CD14-positive monocyte (primary cell): ENCODE data around the gene KIF25. TPM values are rescaled to one million over a fixed set of nuclear protein-coding genes. Genes with fewer than 3 reads are reported as not detected.

Experiments
- DNase-seq, 3 donors: peaks; one replicate each; pipeline ENCODE4 v3.0.0-alpha.2; 2011 to 2022
- H2AFZ ChIP-seq: 2 replicates; pipeline ENCODE4 v1.6.0; 2012; ENCODE audit warnings: mild to moderate bottlenecking, low read depth, low read length, inconsistent platforms; ENCODE audit not compliant: insufficient read depth, poor library complexity, severe bottlenecking
- H3K27ac ChIP-seq, 2 donors: 1 replicate in 1 of 2; 2 replicates in 1 of 2; pipeline ENCODE4 v1.5.1; 2012 to 2013; ENCODE audit warnings: low read length in 2 of 2, control low read depth in 1 of 2, inconsistent platforms in 1 of 2, low read depth in 1 of 2, mild to moderate bottlenecking in 1 of 2
- H3K27me3 ChIP-seq, 2 donors: one replicate each; pipeline versions ENCODE4 v1.6.0 to v1.6.1; 2011 to 2013; ENCODE audit warnings: low read length in 2 of 2; ENCODE audit not compliant: control insufficient read depth in 2 of 2, insufficient read depth in 2 of 2
- H3K36me3 ChIP-seq, 2 donors: replicated peaks in 1 of 2; 1 replicate in 1 of 2; 2 replicates in 1 of 2; pipeline versions ENCODE4 v1.5.1 to v1.6.1; 2012 to 2013; ENCODE audit warnings: low read length in 2 of 2, control low read depth in 1 of 2, inconsistent platforms in 1 of 2, mild to moderate bottlenecking in 1 of 2; ENCODE audit not compliant: insufficient read depth in 2 of 2, control insufficient read depth in 1 of 2
- H3K4me1 ChIP-seq, 2 donors: 1 replicate in 1 of 2; 2 replicates in 1 of 2; pipeline versions ENCODE4 v1.5.1 to v1.6.1; 2012 to 2013; ENCODE audit warnings: low read length in 2 of 2, control low read depth in 1 of 2, inconsistent platforms in 1 of 2, mild to moderate bottlenecking in 1 of 2, moderate library complexity in 1 of 2; ENCODE audit not compliant: insufficient read depth in 2 of 2, control insufficient read depth in 1 of 2
- H3K4me2 ChIP-seq: replicated peaks from 2 replicates; pipeline ENCODE3; 2012; ENCODE audit warnings: low read length, moderate library complexity, mild to moderate bottlenecking; ENCODE audit not compliant: poor library complexity, severe bottlenecking; ENCODE audit errors: extremely low read depth
- H3K4me3 ChIP-seq, 3 experiments: fragments of 200-600 bp in 1 of 3; sonication (generic) in 1 of 3; replicated peaks in 1 of 3; 1 replicate in 2 of 3; 2 replicates in 1 of 3; pipeline ENCODE4 v1.5.1; 2011 to 2013; ENCODE audit warnings: low read length in 3 of 3, mild to moderate bottlenecking in 3 of 3, control low read depth in 2 of 3, low read depth in 2 of 3, inconsistent platforms in 1 of 3, moderate library complexity in 1 of 3
- H3K79me2 ChIP-seq: 2 replicates; pipeline ENCODE4 v1.6.0; 2012; ENCODE audit warnings: mild to moderate bottlenecking, control low read depth, inconsistent platforms, low read length, moderate library complexity; ENCODE audit not compliant: insufficient read depth
- H3K9ac ChIP-seq: 2 replicates; pipeline ENCODE4 v1.6.0; 2017; ENCODE audit warnings: low read length, mild to moderate bottlenecking; ENCODE audit not compliant: insufficient read depth, poor library complexity, severe bottlenecking
- H3K9me3 ChIP-seq, 2 donors: replicated peaks in 1 of 2; 1 replicate in 1 of 2; 2 replicates in 1 of 2; pipeline versions ENCODE4 v1.5.1 to v1.6.1; 2012 to 2013; ENCODE audit warnings: low read length in 2 of 2, control low read depth in 1 of 2; ENCODE audit not compliant: control insufficient read depth in 1 of 2, insufficient read depth in 1 of 2
- H4K20me1 ChIP-seq: 2 replicates; pipeline ENCODE4 v1.6.0; 2012; ENCODE audit warnings: mild to moderate bottlenecking, low read length, control low read depth, moderate library complexity; ENCODE audit not compliant: insufficient read depth
- H3K27ac Mint-ChIP-seq, 7 donors: one replicate each; pipeline ENCODE4 v1.8.0; 2020; ENCODE audit warnings: mild to moderate bottlenecking in 7 of 7, mixed read lengths in 7 of 7, moderate library complexity in 6 of 7, inconsistent platforms in 2 of 7
- H3K27me3 Mint-ChIP-seq, 3 donors: one replicate each; pipeline ENCODE4 v1.8.0; 2021 to 2022; ENCODE audit warnings: low read depth in 3 of 3, mild to moderate bottlenecking in 3 of 3, mixed read lengths in 3 of 3, moderate library complexity in 3 of 3, inconsistent platforms in 1 of 3
- H3K36me3 Mint-ChIP-seq, 2 donors: one replicate each; pipeline ENCODE4 v1.8.0; 2020; ENCODE audit warnings: mixed read lengths in 2 of 2, inconsistent platforms in 1 of 2, mild to moderate bottlenecking in 1 of 2
- H3K4me1 Mint-ChIP-seq: one replicate; pipeline ENCODE4 v1.8.0; 2020; ENCODE audit warnings: mild to moderate bottlenecking, mixed read lengths
- H3K4me3 Mint-ChIP-seq, 2 donors: one replicate each; pipeline ENCODE4 v1.8.0; 2020; ENCODE audit warnings: mild to moderate bottlenecking in 2 of 2, mixed read lengths in 2 of 2, moderate library complexity in 1 of 2
- H3K9me3 Mint-ChIP-seq, 7 donors: one replicate each; pipeline ENCODE4 v1.8.0; 2020 to 2022; ENCODE audit warnings: mixed read lengths in 7 of 7, mild to moderate bottlenecking in 6 of 7, moderate library complexity in 6 of 7, inconsistent platforms in 2 of 7
- CTCF ChIP-seq: fragments of 200-600 bp; IDR thresholded peaks from one replicate; pipeline ENCODE4 v1.8.0; 2022; ENCODE audit warnings: antibody characterized with exemption, mild to moderate bottlenecking
- WGBS: methylation state at CpG from one replicate; pipeline ENCODE4 v1.1.5; 2013; ENCODE audit warnings: missing lambda C conversion rate; ENCODE audit not compliant: insufficient coverage; 5-methylcytosine and 5-hydroxymethylcytosine counted together
- intact Hi-C, 2 donors: fragments of 100-400 bp; cut with micrococcal nuclease; formaldehyde crosslinking; loops; one replicate each; pipeline versions ENCODE4 v1.15.0 to v1.15.1; 2023
- polyA plus RNA-seq, 3 donors: library from polyadenylated mRNA; depleted of rRNA in 1 of 3; unstranded in 2 of 3; stranded (reverse) in 1 of 3; fragments of 300-500 nt in 2 of 3; fragments of >200 nt in 1 of 3; fragmentation: Illumina TruSeq in 2 of 3; gene quantifications; 1 replicate in 2 of 3; 2 replicates in 1 of 3; pipeline ENCODE4 v1.2.3, GENCODE V29; 2012 to 2021

The KIF25 gene
- polyA plus RNA-seq, 3 donors: not detected

DNA sequence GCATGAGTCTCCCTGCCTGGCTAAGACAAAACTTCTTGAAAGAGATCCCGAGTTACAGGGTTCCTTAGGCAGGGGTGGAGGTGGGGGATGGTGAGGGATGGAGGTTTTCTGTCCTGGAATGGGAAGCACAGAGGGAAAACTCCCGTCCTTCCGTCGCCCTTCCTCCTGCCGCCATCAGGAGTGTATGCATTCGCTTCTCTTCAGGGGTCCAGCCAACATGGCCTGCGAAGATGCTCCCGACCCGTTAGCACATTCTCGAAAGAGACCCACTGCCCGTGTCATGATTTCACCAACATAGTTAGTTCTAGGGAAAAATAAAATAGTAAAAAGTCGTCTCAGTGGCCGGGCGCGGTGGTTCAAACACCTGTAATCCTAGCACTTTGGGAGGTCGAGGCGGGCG is 37.1 kb downstream of the KIF25 start:
- no peaks in the 10 kb centered on the region for H3K79me2 ChIP-seq
- intact Hi-C loops: no loop called here
- no peak overlapping the region for H3K27ac Mint-ChIP-seq
- TF ChIP-seq CTCF: no peak
- no peak overlapping the region for H2AFZ ChIP-seq
- H3K4me1 Mint-ChIP-seq: no peaks in the 10 kb centered on the region
- peaks cover 18 to 33% (median 27%) of the 10 kb centered on the region in 3 donors for H3K27me3 Mint-ChIP-seq
- 93% methylated on average over 8 of the region's 18 CpGs for WGBS
- H3K4me1 ChIP-seq: no peaks in the 10 kb centered on the region
- H3K27me3 ChIP-seq: peaks cover 3 to 8% of the 10 kb centered on the region in 2 donors
- H3K4me2 ChIP-seq: no peak overlapping the region
- H3K4me3 ChIP-seq: no peak overlapping the region
- peaks cover 44 to 55% of the 10 kb centered on the region in 2 donors for H3K9me3 ChIP-seq
- H3K36me3 ChIP-seq: no peaks in the 10 kb centered on the region
- H4K20me1 ChIP-seq: no peaks in the 10 kb centered on the region
- no peak for DNase-seq
- peak overlapping the region in 1 of 2 donors; percentile 73 for H3K4me3 Mint-ChIP-seq
- H3K9me3 Mint-ChIP-seq: peaks cover 16 to 56% (median 45%) of the 10 kb centered on the region in 7 donors
- no peak overlapping the region for H3K9ac ChIP-seq
- peaks cover 3 to 4% of the 10 kb centered on the region in 2 donors for H3K36me3 Mint-ChIP-seq
- H3K27ac ChIP-seq: no peak overlapping the region

DNA sequence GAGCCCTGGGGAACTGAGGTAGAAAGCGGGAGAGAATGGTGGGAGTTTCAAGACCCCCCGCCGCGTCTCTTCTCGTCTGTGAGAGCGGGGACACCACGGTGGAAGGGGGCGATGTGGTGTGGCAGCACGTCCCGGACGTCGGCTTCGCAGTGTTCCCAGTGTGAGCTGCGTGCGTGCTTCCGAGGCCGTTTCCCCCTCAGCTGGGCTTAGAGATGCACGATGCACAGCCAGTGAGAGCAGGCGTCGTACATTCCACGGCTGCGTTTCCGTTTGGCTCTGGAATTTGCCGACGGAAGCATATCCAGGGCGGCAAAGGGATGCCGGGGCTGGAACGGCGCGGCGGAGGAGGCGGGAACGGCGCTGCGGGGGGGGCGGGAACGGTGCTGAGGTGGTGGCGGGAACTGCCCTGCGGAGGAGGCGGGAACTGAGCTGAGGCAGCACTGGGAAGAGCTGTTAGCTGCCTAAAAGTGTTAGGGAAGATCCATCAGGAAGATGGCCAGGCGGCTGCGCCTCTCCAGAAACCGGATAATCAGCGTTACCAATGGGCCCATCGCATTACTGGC is 37.7 kb downstream of the KIF25 start:
- peak overlapping the region in 1 of 7 donors; percentile 75 for H3K27ac Mint-ChIP-seq
- H3K27me3 Mint-ChIP-seq: peaks cover 18 to 33% (median 27%) of the 10 kb centered on the region in 3 donors
- no peaks in the 10 kb centered on the region for H3K4me1 Mint-ChIP-seq
- Histone ChIP-seq H4K20me1 (no peaks in the 10 kb centered on the region), H3K4me1 (no peaks in the 10 kb centered on the region), H3K4me3 (no peak overlapping the region), H3K4me2 (no peak overlapping the region), H3K79me2 (no peaks in the 10 kb centered on the region), H3K36me3 (no peaks in the 10 kb centered on the region), H3K27ac (no peak overlapping the region), H3K9me3 (peaks cover 50 to 62% of the 10 kb centered on the region in 2 donors), H2AFZ (no peak overlapping the region), H3K27me3 (peaks cover 3 to 8% of the 10 kb centered on the region in 2 donors), H3K9ac (no peak overlapping the region)
- 37% methylated on average over 26 of the region's 45 CpGs for WGBS
- TF ChIP-seq CTCF: no peak
- H3K4me3 Mint-ChIP-seq: peak overlapping the region in 1 of 2 donors; percentile 73
- no peak for DNase-seq
- peaks cover 19 to 62% (median 51%) of the 10 kb centered on the region in 7 donors for H3K9me3 Mint-ChIP-seq
- H3K36me3 Mint-ChIP-seq: peaks cover 3 to 4% of the 10 kb centered on the region in 2 donors
- intact Hi-C loops: no loop called here
